Stimulated activated CD4-positive, alpha-beta T cell treated with anti-CD3 and anti-CD28 coated beads, Interleukin-15, amount 100 ng/mL, for 48 hours (primary cell): ENCODE results near the gene DHRS11.

Experiments used
- DNase-seq, 2 donors: peaks; one replicate each; pipeline ENCODE4 v3.0.0-alpha.2; 2020; ENCODE audit warnings: low read depth in 2 of 2

Gene DHRS11

DNA sequence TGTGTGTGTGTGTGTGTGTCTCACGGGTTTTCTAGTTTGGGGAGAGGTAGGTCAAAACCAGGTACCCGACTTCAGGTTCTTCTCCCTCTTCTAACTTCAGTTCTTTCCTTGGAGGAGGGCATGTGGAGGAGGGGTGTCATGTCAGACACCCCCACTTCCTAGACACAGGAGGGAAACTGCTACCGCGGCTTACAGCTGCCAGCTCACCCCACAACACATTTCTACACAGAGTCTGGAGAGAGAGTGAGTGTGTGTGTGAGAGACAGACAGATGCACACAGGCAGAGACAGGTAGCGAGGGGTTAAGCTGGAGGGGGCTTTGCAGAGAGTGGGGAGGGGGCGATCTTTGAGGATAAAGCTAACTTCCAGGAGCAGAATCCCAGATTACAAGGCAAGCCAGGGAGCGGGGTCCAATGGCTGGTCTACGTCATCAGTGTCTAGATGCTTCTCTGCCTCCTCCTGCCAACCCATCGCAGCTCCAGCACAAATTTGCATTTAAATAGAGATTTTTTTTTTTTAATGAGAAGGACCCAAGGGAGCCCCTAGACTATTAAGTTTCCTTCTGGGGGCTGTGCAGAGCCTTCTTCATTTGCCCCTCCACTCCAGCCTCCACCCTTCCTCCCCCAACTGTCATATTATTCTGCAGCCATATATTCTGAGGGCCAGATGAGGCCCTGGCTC lies 58.6 kb downstream of the DHRS11 start:
- no peak for DNase-seq
